ENCODE results near the gene PCDHB12.
"Not testable (repeated sequence)": the region's sequence is repeated elsewhere in the genome, so short reads cannot be mapped to it uniquely, and the experiment has no call there.

PCDHB12 gene

DNA sequence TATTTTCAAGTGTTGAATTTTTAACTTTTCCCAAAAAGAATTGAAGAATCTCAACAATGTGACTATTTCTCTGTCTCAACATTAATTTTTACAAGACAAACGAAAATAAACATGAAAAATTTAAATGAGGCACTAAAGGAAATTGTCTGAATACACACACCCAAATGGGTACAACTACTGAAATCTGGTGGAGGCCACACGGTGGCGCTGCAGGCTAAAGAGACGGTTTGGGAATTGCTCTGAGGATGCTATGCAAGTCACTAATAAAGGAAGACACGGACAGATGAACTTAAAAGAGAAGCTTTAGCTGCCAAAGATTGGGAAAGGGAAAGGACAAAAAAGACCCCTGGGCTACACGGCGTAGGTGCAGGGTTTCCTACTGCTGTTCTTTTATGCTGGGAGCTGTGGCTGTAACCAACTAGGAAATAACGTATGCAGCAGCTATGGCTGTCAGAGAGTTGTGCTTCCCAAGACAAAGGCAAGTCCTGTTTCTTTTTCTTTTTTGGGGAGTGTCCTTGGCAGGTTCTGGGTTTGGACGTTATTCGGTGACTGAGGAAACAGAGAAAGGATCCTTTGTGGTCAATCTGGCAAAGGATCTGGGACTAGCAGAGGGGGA, 16.3 kb upstream of the PCDHB12 start, which contains the start of gene PCDHB10:
PCDHB10 (plus strand) TSS at position 244 of the 616 bp plus-strand sequence; CDS start at position 444, 200 bp downstream.
- Histone ChIP-seq H3F3A (ENCODE audit: low read depth) (no peaks in the 10 kb centered on the region), H3K9ac (ENCODE audit: low read depth, low read length, poor library complexity, severe bottlenecking) (no peak within 1 kb of the TSS), H3K36me3 (ENCODE audit: insufficient read depth, low read length) (no peaks in the 10 kb centered on the region), H2AFZ (ENCODE audit: low read length) (no peak within 1 kb of the TSS), H3K79me2 (ENCODE audit: insufficient read depth, low read length) (no peaks in the 10 kb centered on the region), H3K4me2 (ENCODE audit: low read depth, low read length, poor library complexity, severe bottlenecking) (no peak within 1 kb of the TSS), H3K4me1 (ENCODE audit: insufficient read depth, low read length, poor library complexity, severe bottlenecking) (no peaks in the 10 kb centered on the region), H3K9me3 (ENCODE audit: insufficient read depth, low read depth, low read length) (no peaks in the 10 kb centered on the region), H3K4me3 (ENCODE audit: low read length, poor library complexity, severe bottlenecking) (no peak within 1 kb of the TSS), H3K9me2 (replicated peaks; ENCODE audit: low read depth, low read length) (no peaks in the 10 kb centered on the region), H4K20me1 (ENCODE audit: insufficient read depth, low read length, poor library complexity, severe bottlenecking) (no peaks in the 10 kb centered on the region), H3K27me3 (ENCODE audit: insufficient read depth, low read length, poor library complexity, severe bottlenecking) (no peaks in the 10 kb centered on the region)
- TF ChIP-seq EZH2phosphoT487 (IDR thresholded peaks at IDR 0.05; ENCODE audit: borderline replicate concordance) = no peak
- TF ChIP-seq, protein P1, sequence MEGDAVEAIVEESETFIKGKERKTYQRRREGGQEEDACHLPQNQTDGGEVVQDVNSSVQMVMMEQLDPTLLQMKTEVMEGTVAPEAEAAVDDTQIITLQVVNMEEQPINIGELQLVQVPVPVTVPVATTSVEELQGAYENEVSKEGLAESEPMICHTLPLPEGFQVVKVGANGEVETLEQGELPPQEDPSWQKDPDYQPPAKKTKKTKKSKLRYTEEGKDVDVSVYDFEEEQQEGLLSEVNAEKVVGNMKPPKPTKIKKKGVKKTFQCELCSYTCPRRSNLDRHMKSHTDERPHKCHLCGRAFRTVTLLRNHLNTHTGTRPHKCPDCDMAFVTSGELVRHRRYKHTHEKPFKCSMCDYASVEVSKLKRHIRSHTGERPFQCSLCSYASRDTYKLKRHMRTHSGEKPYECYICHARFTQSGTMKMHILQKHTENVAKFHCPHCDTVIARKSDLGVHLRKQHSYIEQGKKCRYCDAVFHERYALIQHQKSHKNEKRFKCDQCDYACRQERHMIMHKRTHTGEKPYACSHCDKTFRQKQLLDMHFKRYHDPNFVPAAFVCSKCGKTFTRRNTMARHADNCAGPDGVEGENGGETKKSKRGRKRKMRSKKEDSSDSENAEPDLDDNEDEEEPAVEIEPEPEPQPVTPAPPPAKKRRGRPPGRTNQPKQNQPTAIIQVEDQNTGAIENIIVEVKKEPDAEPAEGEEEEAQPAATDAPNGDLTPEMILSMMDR (conservative IDR thresholded peaks at IDR 0.05; ENCODE audit: low read length) = peak; percentile 77

DNA sequence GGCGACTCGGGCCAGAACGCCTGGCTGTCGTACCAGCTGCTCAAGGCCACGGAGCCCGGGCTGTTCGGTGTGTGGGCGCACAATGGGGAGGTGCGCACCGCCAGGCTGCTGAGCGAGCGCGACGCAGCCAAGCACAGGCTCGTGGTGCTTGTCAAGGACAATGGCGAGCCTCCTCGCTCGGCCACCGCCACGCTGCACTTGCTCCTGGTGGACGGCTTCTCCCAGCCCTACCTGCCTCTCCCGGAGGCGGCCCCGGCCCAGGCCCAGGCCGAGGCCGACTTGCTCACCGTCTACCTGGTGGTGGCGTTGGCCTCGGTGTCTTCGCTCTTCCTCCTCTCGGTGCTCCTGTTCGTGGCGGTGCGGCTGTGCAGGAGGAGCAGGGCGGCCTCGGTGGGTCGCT, 14.2 kb upstream of the PCDHB12 start:
- not testable (repeated sequence) for H2AFZ ChIP-seq (ENCODE audit: low read length); H3F3A ChIP-seq (ENCODE audit: low read depth); H3K9ac ChIP-seq (ENCODE audit: low read depth, low read length, poor library complexity, severe bottlenecking); H4K20me1 ChIP-seq (ENCODE audit: insufficient read depth, low read length, poor library complexity, severe bottlenecking); H3K27me3 ChIP-seq (ENCODE audit: insufficient read depth, low read length, poor library complexity, severe bottlenecking); H3K4me1 ChIP-seq (ENCODE audit: insufficient read depth, low read length, poor library complexity, severe bottlenecking); H3K79me2 ChIP-seq (ENCODE audit: insufficient read depth, low read length); H3K9me3 ChIP-seq (ENCODE audit: insufficient read depth, low read depth, low read length); H3K4me3 ChIP-seq (ENCODE audit: low read length, poor library complexity, severe bottlenecking); H3K36me3 ChIP-seq (ENCODE audit: insufficient read depth, low read length); H3K9me2 ChIP-seq (replicated peaks; ENCODE audit: low read depth, low read length); H3K4me2 ChIP-seq (ENCODE audit: low read depth, low read length, poor library complexity, severe bottlenecking)

DNA sequence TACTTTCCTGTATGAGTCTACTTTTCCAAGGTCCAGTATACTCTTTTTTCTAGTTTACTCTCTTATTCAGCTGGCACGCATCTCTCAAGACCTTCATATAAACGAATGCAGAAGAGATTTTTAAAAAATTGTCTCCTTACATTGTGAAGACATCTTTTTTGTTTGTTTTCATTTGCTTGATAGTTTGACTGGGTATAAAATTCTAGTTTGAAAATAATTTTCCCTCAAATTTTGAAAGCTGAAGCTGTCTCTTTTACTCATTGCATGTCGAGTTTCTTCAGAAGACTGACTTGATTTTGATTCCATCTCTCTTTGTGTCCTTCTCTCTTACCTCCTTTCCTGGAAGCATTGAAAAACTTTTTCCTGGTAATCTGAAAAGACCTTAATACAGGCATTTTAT, 12.2 kb upstream of the PCDHB12 start:
- H3K4me1 ChIP-seq (ENCODE audit: insufficient read depth, low read length, poor library complexity, severe bottlenecking) = no peaks in the 10 kb centered on the region
- no peaks in the 10 kb centered on the region for H3K79me2 ChIP-seq (ENCODE audit: insufficient read depth, low read length)
- no peaks in the 10 kb centered on the region for H3K36me3 ChIP-seq (ENCODE audit: insufficient read depth, low read length)
- no peak for TF ChIP-seq EZH2phosphoT487 (IDR thresholded peaks at IDR 0.05; ENCODE audit: borderline replicate concordance)
- TF ChIP-seq, protein P1 (conservative IDR thresholded peaks at IDR 0.05; ENCODE audit: low read length) = no peak
- H3F3A ChIP-seq (ENCODE audit: low read depth) = no peaks in the 10 kb centered on the region
- H3K4me2 ChIP-seq (ENCODE audit: low read depth, low read length, poor library complexity, severe bottlenecking) = no peak overlapping the region
- H2AFZ ChIP-seq (ENCODE audit: low read length) = no peak overlapping the region
- H3K4me3 ChIP-seq (ENCODE audit: low read length, poor library complexity, severe bottlenecking) = no peak overlapping the region
- no peaks in the 10 kb centered on the region for H3K9me3 ChIP-seq (ENCODE audit: insufficient read depth, low read depth, low read length)
- H3K27me3 ChIP-seq (ENCODE audit: insufficient read depth, low read length, poor library complexity, severe bottlenecking) = no peaks in the 10 kb centered on the region
- no peak overlapping the region for H3K9ac ChIP-seq (ENCODE audit: low read depth, low read length, poor library complexity, severe bottlenecking)
- H4K20me1 ChIP-seq (ENCODE audit: insufficient read depth, low read length, poor library complexity, severe bottlenecking) = no peaks in the 10 kb centered on the region
- H3K9me2 ChIP-seq (replicated peaks; ENCODE audit: low read depth, low read length) = no peaks in the 10 kb centered on the region
